ENCODE results near the gene DEPP1. TPM values are rescaled to one million over a fixed set of nuclear protein-coding genes. Genes with fewer than 3 reads are reported as not detected.

DEPP1 gene
- polyA plus RNA-seq, 1 donor from 2014 or later, result 4.3 TPM

GRCh38 chr10:44934416-44935200, 44.0 kb downstream of the DEPP1 start:
- H3K36me3 ChIP-seq (ENCODE audit: insufficient read depth, low read length), result no peaks in the 10 kb centered on the region
- no peak overlapping the region for H3K9ac ChIP-seq (ENCODE audit: low read length)
- no peaks in the 10 kb centered on the region for H3K9me3 ChIP-seq (ENCODE audit: low read length)
- no peak overlapping the region for H3K27ac ChIP-seq (ENCODE audit: low read length)
- TF ChIP-seq REST (IDR thresholded peaks at IDR 0.05; ENCODE audit: borderline replicate concordance), result no peak
- TF ChIP-seq, protein P1, sequence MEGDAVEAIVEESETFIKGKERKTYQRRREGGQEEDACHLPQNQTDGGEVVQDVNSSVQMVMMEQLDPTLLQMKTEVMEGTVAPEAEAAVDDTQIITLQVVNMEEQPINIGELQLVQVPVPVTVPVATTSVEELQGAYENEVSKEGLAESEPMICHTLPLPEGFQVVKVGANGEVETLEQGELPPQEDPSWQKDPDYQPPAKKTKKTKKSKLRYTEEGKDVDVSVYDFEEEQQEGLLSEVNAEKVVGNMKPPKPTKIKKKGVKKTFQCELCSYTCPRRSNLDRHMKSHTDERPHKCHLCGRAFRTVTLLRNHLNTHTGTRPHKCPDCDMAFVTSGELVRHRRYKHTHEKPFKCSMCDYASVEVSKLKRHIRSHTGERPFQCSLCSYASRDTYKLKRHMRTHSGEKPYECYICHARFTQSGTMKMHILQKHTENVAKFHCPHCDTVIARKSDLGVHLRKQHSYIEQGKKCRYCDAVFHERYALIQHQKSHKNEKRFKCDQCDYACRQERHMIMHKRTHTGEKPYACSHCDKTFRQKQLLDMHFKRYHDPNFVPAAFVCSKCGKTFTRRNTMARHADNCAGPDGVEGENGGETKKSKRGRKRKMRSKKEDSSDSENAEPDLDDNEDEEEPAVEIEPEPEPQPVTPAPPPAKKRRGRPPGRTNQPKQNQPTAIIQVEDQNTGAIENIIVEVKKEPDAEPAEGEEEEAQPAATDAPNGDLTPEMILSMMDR (IDR thresholded peaks at IDR 0.05; ENCODE audit: poor library complexity, severe bottlenecking), result no peak
- TF ChIP-seq EZH2 (IDR thresholded peaks at IDR 0.05; ENCODE audit: borderline replicate concordance, insufficient read depth, low read length, poor library complexity, severe bottlenecking), result no peak
- TF ChIP-seq MXI1 (conservative IDR thresholded peaks at IDR 0.05; ENCODE audit: poor library complexity, severe bottlenecking), result no peak
- no peak for TF ChIP-seq TAF1 (IDR thresholded peaks at IDR 0.05; ENCODE audit: low read depth)
- no peak for TF ChIP-seq EP300 (conservative IDR thresholded peaks at IDR 0.05; ENCODE audit: poor library complexity, severe bottlenecking)
- TF ChIP-seq SMC3 (conservative IDR thresholded peaks at IDR 0.05; ENCODE audit: poor library complexity), result no peak
- no peak for TF ChIP-seq RAD21 (conservative IDR thresholded peaks at IDR 0.05)
- no peak for TF ChIP-seq POLR2AphosphoS5 (IDR thresholded peaks at IDR 0.05)
- H3K4me2 ChIP-seq (ENCODE audit: low read length), result no peak overlapping the region
- H3K4me3 ChIP-seq (ENCODE audit: low read length), result no peak overlapping the region
- no peak overlapping the region for H2AFZ ChIP-seq (ENCODE audit: low read depth, low read length)
- H3K27me3 ChIP-seq (ENCODE audit: insufficient read depth, low read depth, low read length), result no peaks in the 10 kb centered on the region
- no peaks in the 10 kb centered on the region for H3K79me2 ChIP-seq (replicated peaks; ENCODE audit: insufficient read depth, low read length)
- H3K9me2 ChIP-seq (ENCODE audit: insufficient read depth, low read length), result no peaks in the 10 kb centered on the region
- no peaks in the 10 kb centered on the region for H3F3A ChIP-seq (ENCODE audit: insufficient read depth, low read length, poor library complexity, severe bottlenecking)
- H4K20me1 ChIP-seq (ENCODE audit: insufficient read depth), result no peaks in the 10 kb centered on the region

GRCh38 chr10:44933451-44934321, 44.9 kb downstream of the DEPP1 start:
- no peak overlapping the region for H3K9ac ChIP-seq (ENCODE audit: low read length)
- TF ChIP-seq, protein P1 (IDR thresholded peaks at IDR 0.05; ENCODE audit: poor library complexity, severe bottlenecking), result no peak
- no peak for TF ChIP-seq EZH2 (IDR thresholded peaks at IDR 0.05; ENCODE audit: borderline replicate concordance, insufficient read depth, low read length, poor library complexity, severe bottlenecking)
- no peaks in the 10 kb centered on the region for H3K27me3 ChIP-seq (ENCODE audit: insufficient read depth, low read depth, low read length)
- no peaks in the 10 kb centered on the region for H3K79me2 ChIP-seq (replicated peaks; ENCODE audit: insufficient read depth, low read length)
- H3K4me2 ChIP-seq (ENCODE audit: low read length), result no peak overlapping the region
- no peaks in the 10 kb centered on the region for H3F3A ChIP-seq (ENCODE audit: insufficient read depth, low read length, poor library complexity, severe bottlenecking)
- no peak overlapping the region for H3K4me3 ChIP-seq (ENCODE audit: low read length)
- H4K20me1 ChIP-seq (ENCODE audit: insufficient read depth), result no peaks in the 10 kb centered on the region
- H3K27ac ChIP-seq (ENCODE audit: low read length), result no peak overlapping the region
- no peaks in the 10 kb centered on the region for H3K9me2 ChIP-seq (ENCODE audit: insufficient read depth, low read length)
- H2AFZ ChIP-seq (ENCODE audit: low read depth, low read length), result no peak overlapping the region
- no peaks in the 10 kb centered on the region for H3K9me3 ChIP-seq (ENCODE audit: low read length)
- H3K36me3 ChIP-seq (ENCODE audit: insufficient read depth, low read length), result no peaks in the 10 kb centered on the region
